Measurements from ENCODE around the gene RNASEH2A. TPM values are rescaled to one million over a fixed set of nuclear protein-coding genes. Genes with fewer than 3 reads are reported as not detected.

Gene RNASEH2A
- total and polyA plus RNA-seq, 11 donors = 0.63 to 8.6 (median 4.0) TPM

- 93 to 96% (median 93%) methylated on average over 34 to 35 of the region's 35 CpGs for WGBS, 4 donors
These were observed 51.9 kb downstream of the RNASEH2A start for GRCh38 chr19:12858041-12858928.

GRCh38 chr19:12859546-12859945 is 53.2 kb downstream of the RNASEH2A start:
- 63 to 70% (median 66%) methylated on average over 7 of the region's 7 CpGs for WGBS, 4 donors
- Histone ChIP-seq H3K4me1 (no peaks in the 10 kb centered on the region), H3K4me3 (no peak overlapping the region), H3K27ac (no peak overlapping the region), H3K36me3 (no peaks in the 10 kb centered on the region), H3K27me3 (peaks cover 0 to 2% (median 0%) of the 10 kb centered on the region in 9 donors), H3K9me3 (peaks cover 0 to 21% (median 2%) of the 10 kb centered on the region in 12 donors)
- ATAC-seq (no peak), DNase-seq (no peak)
- intact Hi-C loops (cut with DNase I) = no loop called here
- TF ChIP-seq POLR2A (IDR thresholded peaks at IDR 0.05) (no peak), CTCF (IDR thresholded peaks at IDR 0.05) (no peak)

More at GRCh38 chr19:12858041-12858928, 51.9 kb downstream of the RNASEH2A start:
- Histone ChIP-seq H3K27me3 (no peaks in the 10 kb centered on the region), H3K4me1 (no peaks in the 10 kb centered on the region), H3K36me3 (no peaks in the 10 kb centered on the region), H3K27ac (no peak overlapping the region), H3K4me3 (no peak overlapping the region), H3K9me3 (peaks cover 0 to 21% (median 2%) of the 10 kb centered on the region in 12 donors)
- ATAC-seq (no peak), DNase-seq (no peak)
- TF ChIP-seq CTCF (IDR thresholded peaks at IDR 0.05) (no peak), POLR2A (IDR thresholded peaks at IDR 0.05) (no peak)
- intact Hi-C loops (cut with DNase I) = no loop called here

Small RNA genes within 50 kb of the gene (microRNA-seq; reads per million reads assigned to microRNA genes)
- gene MIR5684 (0 reads per million in 4 donors), gene MIR6794 (0 reads per million in 4 donors)

Other genes starting within 250 kb of the RNASEH2A start
- 1 to 10 TPM; 3.7 to 8.9 (median 5.3) TPM for gene ZNF490, start 195.8 kb upstream of the RNASEH2A start, total RNA-seq
- 1 to 10 TPM in 1 of 2 donors, under 1 TPM in 1; 0.91 to 1.1 TPM for gene ZNF490, start 195.8 kb upstream of the RNASEH2A start, polyA plus RNA-seq
- 10 to 100 TPM in 8 of 9 donors, 1 to 10 TPM in 1; 9.4 to 22.6 (median 14.3) TPM for gene ZNF791, start 195.7 kb upstream of the RNASEH2A start, total RNA-seq
- gene ZNF791, start 195.7 kb upstream of the RNASEH2A start, polyA plus RNA-seq = 1 to 10 TPM; 6.1 to 6.9 TPM
- 100 to 1,000 TPM in 1 of 9 donors, 10 to 100 TPM in 8; 16.0 to 135 (median 30.7) TPM for gene MAN2B1, start 139.8 kb upstream of the RNASEH2A start, total RNA-seq
- gene MAN2B1, start 139.8 kb upstream of the RNASEH2A start, polyA plus RNA-seq = 10 to 100 TPM; 18.6 to 23.0 TPM
- 1 to 10 TPM; 6.0 to 9.2 (median 7.8) TPM for gene WDR83, start 139.8 kb upstream of the RNASEH2A start, total RNA-seq
- gene WDR83, start 139.8 kb upstream of the RNASEH2A start, polyA plus RNA-seq = 10 to 100 TPM; 12.3 to 13.0 TPM
- gene DHPS, start 124.7 kb upstream of the RNASEH2A start, total RNA-seq = 100 to 1,000 TPM in 1 of 9 donors, 10 to 100 TPM in 8; 47.6 to 121 (median 54.6) TPM
- gene DHPS, start 124.7 kb upstream of the RNASEH2A start, polyA plus RNA-seq = 10 to 100 TPM; 57.2 to 57.6 TPM
- gene GNG14, start 118.6 kb upstream of the RNASEH2A start, total RNA-seq = not detected
- gene GNG14, start 118.6 kb upstream of the RNASEH2A start, polyA plus RNA-seq = not detected
- gene FBXW9, start 110.0 kb upstream of the RNASEH2A start, total RNA-seq = 1 to 10 TPM; 1.5 to 3.6 (median 2.4) TPM
- 1 to 10 TPM; 1.0 to 5.0 TPM for gene FBXW9, start 110.0 kb upstream of the RNASEH2A start, polyA plus RNA-seq
- 10 to 100 TPM; 33.7 to 57.4 (median 42.6) TPM for gene TNPO2, start 82.7 kb upstream of the RNASEH2A start, total RNA-seq
- gene TNPO2, start 82.7 kb upstream of the RNASEH2A start, polyA plus RNA-seq = 10 to 100 TPM; 18.0 to 29.2 TPM
- 100 to 1,000 TPM in 6 of 9 donors, 10 to 100 TPM in 3; 90.4 to 305 (median 118) TPM for gene TRIR, start 71.9 kb upstream of the RNASEH2A start, total RNA-seq
- 100 to 1,000 TPM; 226 to 234 TPM for gene TRIR, start 71.9 kb upstream of the RNASEH2A start, polyA plus RNA-seq
- 10 to 100 TPM; 54.3 to 81.5 (median 61.8) TPM for gene GET3, start 69.1 kb upstream of the RNASEH2A start, total RNA-seq
- gene GET3, start 69.1 kb upstream of the RNASEH2A start, polyA plus RNA-seq = 100 to 1,000 TPM in 1 of 2 donors, 10 to 100 TPM in 1; 76.3 to 133 TPM
- gene BEST2, start 54.8 kb upstream of the RNASEH2A start, total RNA-seq = not detected
- gene BEST2, start 54.8 kb upstream of the RNASEH2A start, polyA plus RNA-seq = not detected
- 10 to 100 TPM; 45.5 to 90.1 (median 62.6) TPM for gene HOOK2, start 31.0 kb upstream of the RNASEH2A start, total RNA-seq
- 10 to 100 TPM; 29.9 to 83.5 TPM for gene HOOK2, start 31.0 kb upstream of the RNASEH2A start, polyA plus RNA-seq
- gene JUNB, start 15.1 kb upstream of the RNASEH2A start, total RNA-seq = 100 to 1,000 TPM in 4 of 9 donors, 10 to 100 TPM in 5; 19.6 to 205 (median 67.6) TPM
- gene JUNB, start 15.1 kb upstream of the RNASEH2A start, polyA plus RNA-seq = 10 to 100 TPM; 29.6 to 52.9 TPM
- 1,000 to 10,000 TPM in 2 of 9 donors, 100 to 1,000 TPM in 7; 435 to 1,432 (median 684) TPM for gene PRDX2, start 4.8 kb upstream of the RNASEH2A start, total RNA-seq
- gene PRDX2, start 4.8 kb upstream of the RNASEH2A start, polyA plus RNA-seq = 100 to 1,000 TPM; 544 to 645 TPM
- gene THSD8, start 4.5 kb upstream of the RNASEH2A start, total RNA-seq = 1 to 10 TPM in 7 of 9 donors, not detected in 2; 1.2 to 6.8 (median 2.2) TPM
- gene THSD8, start 4.5 kb upstream of the RNASEH2A start, polyA plus RNA-seq = 1 to 10 TPM in 1 of 2 donors, under 1 TPM in 1; 0.35 to 3.2 TPM
- gene RTBDN, start 28.0 kb downstream of the RNASEH2A start, total RNA-seq = not detected
- not detected for gene RTBDN, start 28.0 kb downstream of the RNASEH2A start, polyA plus RNA-seq
- 1 to 10 TPM in 2 of 9 donors, under 1 TPM in 4, not detected in 3; 0.27 to 1.7 (median 0.31) TPM for gene MAST1, start 31.9 kb downstream of the RNASEH2A start, total RNA-seq
- under 1 TPM; 0.15 to 0.37 TPM for gene MAST1, start 31.9 kb downstream of the RNASEH2A start, polyA plus RNA-seq
- gene DNASE2, start 74.9 kb downstream of the RNASEH2A start, total RNA-seq = 10 to 100 TPM; 15.9 to 41.1 (median 23.3) TPM
- 10 to 100 TPM; 11.7 to 31.7 TPM for gene DNASE2, start 74.9 kb downstream of the RNASEH2A start, polyA plus RNA-seq
- gene KLF1, start 80.6 kb downstream of the RNASEH2A start, total RNA-seq = under 1 TPM in 2 of 9 donors, not detected in 7; 0.19 to 0.25 TPM
- gene KLF1, start 80.6 kb downstream of the RNASEH2A start, polyA plus RNA-seq = not detected
- gene GCDH, start 84.6 kb downstream of the RNASEH2A start, total RNA-seq = 100 to 1,000 TPM in 1 of 9 donors, 10 to 100 TPM in 8; 29.8 to 105 (median 46.7) TPM
- gene GCDH, start 84.6 kb downstream of the RNASEH2A start, polyA plus RNA-seq = 100 to 1,000 TPM in 1 of 2 donors, 10 to 100 TPM in 1; 28.7 to 107 TPM
- under 1 TPM in 1 of 9 donors, not detected in 8; 0.24 TPM for gene SYCE2, start 112.7 kb downstream of the RNASEH2A start, total RNA-seq
- under 1 TPM in 1 of 2 donors, not detected in 1; 0.06 TPM for gene SYCE2, start 112.7 kb downstream of the RNASEH2A start, polyA plus RNA-seq
- 10 to 100 TPM; 35.0 to 49.6 (median 40.6) TPM for gene FARSA, start 127.1 kb downstream of the RNASEH2A start, total RNA-seq
- gene FARSA, start 127.1 kb downstream of the RNASEH2A start, polyA plus RNA-seq = 100 to 1,000 TPM in 1 of 2 donors, 10 to 100 TPM in 1; 37.3 to 104 TPM
- 100 to 1,000 TPM; 231 to 816 (median 380) TPM for gene CALR, start 132.0 kb downstream of the RNASEH2A start, total RNA-seq
- gene CALR, start 132.0 kb downstream of the RNASEH2A start, polyA plus RNA-seq = 100 to 1,000 TPM; 227 to 771 TPM
- 100 to 1,000 TPM; 130 to 272 (median 161) TPM for gene RAD23A, start 139.3 kb downstream of the RNASEH2A start, total RNA-seq
- 100 to 1,000 TPM; 186 to 212 TPM for gene RAD23A, start 139.3 kb downstream of the RNASEH2A start, polyA plus RNA-seq
- gene GADD45GIP1, start 150.6 kb downstream of the RNASEH2A start, total RNA-seq = 10 to 100 TPM; 17.2 to 63.6 (median 27.2) TPM
- 100 to 1,000 TPM in 1 of 2 donors, 10 to 100 TPM in 1; 64.9 to 119 TPM for gene GADD45GIP1, start 150.6 kb downstream of the RNASEH2A start, polyA plus RNA-seq
- 10 to 100 TPM in 4 of 9 donors, 1 to 10 TPM in 5; 2.9 to 13.6 (median 9.0) TPM for gene DAND5, start 163.0 kb downstream of the RNASEH2A start, total RNA-seq
- gene DAND5, start 163.0 kb downstream of the RNASEH2A start, polyA plus RNA-seq = 1 to 10 TPM; 1.4 to 4.7 TPM
- gene NFIX, start 188.9 kb downstream of the RNASEH2A start, total RNA-seq = 100 to 1,000 TPM in 8 of 9 donors, 10 to 100 TPM in 1; 81.4 to 147 (median 122) TPM
- 10 to 100 TPM; 42.1 to 55.2 TPM for gene NFIX, start 188.9 kb downstream of the RNASEH2A start, polyA plus RNA-seq

Measured in heart left ventricle (tissue), 16 donors.